Glomerular visceral epithelial cell (primary cell): ENCODE measurements around the gene EPB41L5.
"Not testable (repeated sequence)": the region's sequence is repeated elsewhere in the genome, so short reads cannot be mapped to it uniquely, and the experiment has no call there.

Experiments used
- DNase-seq: peaks from one replicate; pipeline ENCODE4 v3.0.0-alpha.2; 2016; ENCODE audit errors: extremely low spot score

The EPB41L5 gene

DNA sequence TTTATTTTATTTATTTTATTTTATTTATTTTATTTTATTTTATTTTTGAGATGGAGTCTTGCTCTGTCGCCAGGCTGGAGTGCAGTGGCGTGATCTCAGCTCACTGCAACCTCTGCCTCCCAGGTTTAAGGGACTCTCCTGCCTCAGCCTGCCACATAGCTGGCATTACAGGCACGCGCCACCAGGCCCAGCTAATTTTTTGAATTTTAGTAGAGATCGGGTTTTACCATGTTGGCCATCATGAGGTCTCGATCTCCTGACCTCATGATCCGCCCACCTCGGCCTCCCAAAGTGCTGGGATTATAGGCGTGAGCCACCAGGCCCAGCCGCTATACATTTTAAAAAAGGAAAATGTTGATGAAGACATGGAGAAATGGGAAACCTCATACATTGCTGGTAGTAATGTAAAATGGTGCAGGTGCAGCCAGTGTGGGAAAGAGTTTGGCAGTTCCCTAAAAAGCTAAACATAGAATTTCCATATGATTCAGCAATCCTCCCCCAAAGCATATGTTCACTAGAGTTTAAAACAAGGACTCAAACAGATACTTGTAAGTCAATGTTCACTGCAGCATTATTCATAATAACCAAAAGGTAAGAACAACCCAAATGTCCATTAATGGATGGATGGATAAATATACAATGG is 187.1 kb downstream of the EPB41L5 start:
- DNase-seq: not testable (repeated sequence)

DNA sequence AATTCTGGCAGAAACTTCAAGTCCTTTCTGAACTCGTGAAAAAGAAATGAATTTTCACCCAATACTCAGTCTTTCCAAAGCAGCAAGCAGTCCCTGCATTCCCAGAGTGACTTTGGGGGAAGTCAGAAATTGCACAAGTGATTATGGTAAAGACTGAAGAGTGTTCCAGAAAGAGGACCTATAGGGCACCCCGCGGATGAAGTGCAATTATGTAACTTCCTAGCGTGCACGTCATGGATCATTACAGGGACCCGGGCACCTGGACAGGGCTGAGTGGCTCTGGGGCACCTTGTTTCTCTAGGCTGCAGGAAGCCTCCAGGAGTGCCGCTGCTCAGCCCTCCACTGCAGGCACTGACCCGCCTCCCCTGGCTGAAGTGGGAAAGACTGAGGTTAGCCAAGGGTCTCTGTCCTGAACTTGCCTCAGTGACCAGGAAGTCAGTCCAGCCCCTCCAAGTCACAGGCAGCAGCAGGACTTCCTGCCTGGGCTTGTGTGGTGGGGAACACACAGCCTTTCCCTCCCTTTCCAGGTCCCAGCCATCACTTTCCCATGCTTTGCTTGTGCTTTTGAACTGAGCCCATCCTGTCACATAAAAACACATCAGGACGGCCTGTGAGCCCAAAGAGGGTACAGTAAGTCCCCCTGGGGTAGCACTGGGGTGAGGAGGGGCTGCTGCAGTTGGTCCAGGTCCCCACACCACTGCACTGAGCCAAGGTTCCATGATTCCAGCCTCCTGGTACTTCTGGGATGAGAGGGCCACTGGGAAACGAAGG is 190.6 kb downstream of the EPB41L5 start:
- DNase-seq: no peak

DNA sequence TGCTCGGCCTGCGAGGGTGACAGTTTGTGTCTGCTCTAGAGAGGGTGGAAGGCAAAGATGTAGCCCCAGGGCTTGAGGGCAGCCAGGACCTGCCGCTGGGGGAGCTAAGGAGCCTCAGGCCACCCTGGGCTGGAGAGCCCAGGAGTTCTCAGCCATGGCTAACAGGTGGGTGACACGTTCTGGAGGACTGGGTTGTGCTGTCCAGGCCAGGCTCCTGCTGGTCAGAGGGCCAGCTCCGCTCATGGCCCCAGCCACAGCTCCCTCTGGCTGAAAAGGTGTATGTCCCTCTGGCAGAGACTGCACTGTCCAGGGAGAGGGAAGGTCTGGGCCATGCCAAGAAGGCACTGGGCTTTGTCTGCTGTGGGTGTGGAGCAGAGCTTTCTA is 191.1 kb downstream of the EPB41L5 start:
- DNase-seq: no peak

DNA sequence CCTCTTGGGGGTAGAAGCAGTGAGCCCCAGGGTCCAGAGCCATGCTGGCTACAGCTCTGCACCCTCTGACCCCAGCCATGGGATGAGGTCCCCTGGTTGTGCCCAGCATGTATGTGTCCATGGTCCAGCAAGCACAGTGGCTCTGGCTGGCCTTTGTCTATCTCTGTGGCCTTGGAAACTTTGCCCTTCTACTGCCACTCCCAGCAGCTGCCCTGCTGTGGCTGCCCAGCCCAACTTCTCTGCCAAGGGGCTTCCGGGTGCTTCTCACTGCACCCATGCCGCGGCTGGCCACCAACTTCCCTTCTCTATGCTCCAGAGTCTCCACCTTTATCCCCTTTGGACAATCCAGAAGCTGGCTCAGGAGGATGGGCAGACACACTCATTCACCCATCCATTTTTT is 191.5 kb downstream of the EPB41L5 start:
- no peak for DNase-seq

DNA sequence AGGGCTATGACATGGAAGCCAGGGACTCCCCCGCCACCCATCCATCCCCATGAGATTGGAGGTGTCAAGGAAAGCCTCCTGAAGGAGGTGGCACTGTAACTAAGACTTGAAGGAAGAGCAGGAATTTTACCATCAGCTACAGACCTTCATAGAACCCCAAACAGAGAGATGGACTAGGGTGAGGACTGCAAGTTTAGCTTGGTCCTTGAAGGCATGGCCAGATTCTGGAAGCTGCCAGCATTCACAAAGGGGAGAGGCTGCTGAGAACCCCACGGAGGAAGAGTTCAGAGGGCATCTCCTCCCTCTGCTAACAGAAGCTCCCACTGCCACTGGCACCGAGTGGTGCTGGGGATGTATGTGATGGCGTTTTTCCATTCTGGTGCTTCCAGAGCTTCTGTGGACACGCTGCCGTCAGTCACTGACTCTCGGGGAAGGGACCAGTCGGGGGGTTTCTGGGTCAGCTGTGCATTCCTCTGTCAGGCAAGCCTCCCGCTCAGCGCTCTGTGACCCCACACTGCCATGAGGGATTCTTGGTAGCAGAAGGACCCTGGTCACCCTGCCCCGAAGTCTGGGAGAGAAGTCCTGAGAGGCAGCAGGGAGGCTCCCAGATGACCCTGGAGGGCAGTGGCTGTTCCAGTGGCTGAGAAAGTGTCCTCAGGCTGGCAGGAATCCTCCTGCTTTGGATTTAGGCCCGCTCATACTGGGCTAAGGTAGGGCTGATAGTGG is 192.2 kb downstream of the EPB41L5 start:
- DNase-seq: no peak

DNA sequence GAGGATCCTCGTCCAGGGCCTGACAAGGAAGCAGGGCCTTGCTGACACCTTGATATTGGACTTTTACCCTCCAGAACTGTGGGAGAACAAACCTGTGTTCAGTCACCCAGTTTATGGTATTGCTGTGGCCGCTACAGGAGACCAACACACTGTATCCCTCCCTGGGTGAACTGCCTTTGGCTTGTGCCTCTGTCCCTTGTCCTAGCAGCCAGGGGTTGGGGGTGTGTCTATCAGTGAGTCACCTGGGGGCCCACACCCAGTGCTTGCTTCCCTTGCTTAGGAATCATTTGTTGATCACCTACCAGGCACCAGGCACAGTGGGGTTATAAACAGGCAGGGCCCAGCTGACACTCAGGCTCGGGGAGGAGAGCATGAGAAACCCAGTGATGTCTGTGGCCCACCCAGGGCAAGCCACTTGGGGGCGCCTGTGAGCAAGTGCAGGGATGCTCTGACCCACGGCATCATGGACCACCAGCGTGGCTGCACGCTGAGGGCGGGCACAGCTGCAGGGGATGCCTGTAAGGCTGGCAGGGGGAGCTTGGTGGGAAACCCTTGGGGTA is 193.2 kb downstream of the EPB41L5 start:
- no peak for DNase-seq

DNA sequence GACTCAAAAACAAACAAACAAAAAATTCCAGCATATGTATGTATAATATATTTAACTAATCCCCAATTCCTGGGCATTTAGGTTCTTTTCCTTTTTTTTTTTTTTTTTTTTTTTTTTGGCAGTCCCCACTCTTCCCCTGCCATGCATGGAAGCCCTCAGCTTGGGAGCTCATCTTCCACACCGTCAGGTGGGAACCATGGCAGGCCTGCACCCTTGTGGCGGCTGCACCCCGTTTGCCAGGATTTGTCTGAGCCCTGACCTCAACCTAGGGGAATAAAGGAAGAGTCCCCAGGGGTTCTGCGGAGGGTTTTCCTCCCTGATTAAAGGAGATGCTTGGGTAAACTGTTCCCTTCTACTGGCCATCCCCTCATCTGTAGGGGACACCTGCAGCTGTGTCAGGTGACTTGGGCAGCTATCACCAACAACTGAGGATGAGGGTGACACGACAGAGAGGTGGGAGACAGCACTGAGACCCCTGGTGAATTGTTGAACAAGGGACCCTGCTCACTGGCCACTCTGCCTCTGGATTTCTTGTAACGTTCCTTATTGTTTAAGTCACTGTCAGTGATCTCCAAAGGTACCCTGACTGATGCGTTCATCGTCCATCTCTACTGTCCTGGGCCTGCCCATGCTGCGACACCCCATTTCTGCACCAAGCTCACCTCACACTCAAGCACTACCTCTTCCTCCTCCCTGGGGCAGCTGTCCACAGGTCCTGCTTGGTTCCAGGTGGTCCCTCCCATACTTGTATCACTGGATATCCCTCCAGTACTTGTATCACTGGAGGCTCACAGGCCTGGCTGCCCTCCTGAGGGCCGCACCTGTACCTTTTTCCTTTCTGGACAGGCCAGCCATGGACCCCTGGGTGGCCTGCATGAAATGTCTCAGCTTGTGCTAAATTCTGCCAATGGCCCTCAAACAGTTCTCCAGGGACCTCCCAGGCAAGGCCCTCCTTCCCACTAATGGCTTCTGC is 195.8 kb downstream of the EPB41L5 start:
- DNase-seq: no peak

DNA sequence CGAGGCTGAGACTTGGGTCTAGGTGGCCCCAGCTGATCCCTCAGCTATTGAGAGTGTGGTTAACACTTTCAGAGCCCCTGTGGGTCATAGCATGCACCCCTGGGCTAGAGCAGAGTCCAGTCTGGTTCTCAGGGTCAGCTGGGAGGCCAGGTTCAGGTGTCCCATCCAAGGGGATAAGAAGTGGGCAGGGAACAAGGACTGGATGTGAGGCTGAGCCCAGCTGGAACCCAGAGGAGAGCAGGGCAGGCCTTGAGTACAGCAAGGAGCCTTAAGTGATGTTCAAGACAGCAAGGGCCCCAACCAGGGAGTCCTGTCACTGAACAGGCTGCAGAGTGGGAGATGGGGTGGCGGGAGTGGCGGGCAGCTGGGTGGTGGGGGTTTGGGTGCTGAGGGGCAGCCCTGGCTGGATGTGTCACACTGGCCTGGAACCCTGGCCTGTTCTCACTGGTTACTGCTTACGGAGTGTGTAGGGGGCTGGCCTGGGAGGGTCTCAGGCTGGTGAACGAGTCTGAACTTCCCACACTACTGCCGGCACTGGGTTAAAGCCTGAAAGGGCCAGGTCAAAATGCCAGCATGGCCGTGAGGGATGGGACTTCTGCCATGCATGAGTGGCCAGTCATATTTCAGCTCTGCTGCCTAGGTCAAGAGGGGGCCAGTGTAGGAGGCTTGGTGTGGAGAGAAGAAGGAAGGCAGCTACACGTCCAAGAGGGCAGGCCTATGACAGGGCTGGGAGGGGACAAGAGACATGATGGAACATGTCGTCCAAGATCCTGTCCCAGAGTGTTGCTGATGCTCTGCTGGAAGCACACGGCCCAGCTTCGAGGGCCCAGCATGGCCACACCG is 196.8 kb downstream of the EPB41L5 start:
- DNase-seq: no peak

DNA sequence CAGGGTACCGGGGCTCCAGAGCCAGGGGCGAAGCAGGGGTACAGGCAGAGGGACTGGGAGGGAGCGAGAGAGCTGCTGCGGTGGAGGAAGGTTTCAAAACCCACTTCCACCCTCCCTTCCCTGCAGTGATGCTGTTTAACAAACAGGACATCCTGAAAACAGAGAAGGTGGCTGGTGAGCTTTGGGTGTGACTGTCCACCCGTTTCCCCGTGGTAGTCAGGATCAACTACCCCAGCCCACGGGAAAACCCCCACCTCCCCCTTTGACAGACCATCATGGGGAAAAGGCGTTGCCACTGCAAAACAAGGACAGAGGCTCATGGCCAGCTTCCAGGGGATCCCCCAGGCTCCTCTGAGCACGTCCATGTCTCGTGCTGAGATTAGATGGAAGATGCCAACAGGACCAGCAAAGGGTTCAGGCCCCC is 197.4 kb downstream of the EPB41L5 start:
- DNase-seq: no peak

DNA sequence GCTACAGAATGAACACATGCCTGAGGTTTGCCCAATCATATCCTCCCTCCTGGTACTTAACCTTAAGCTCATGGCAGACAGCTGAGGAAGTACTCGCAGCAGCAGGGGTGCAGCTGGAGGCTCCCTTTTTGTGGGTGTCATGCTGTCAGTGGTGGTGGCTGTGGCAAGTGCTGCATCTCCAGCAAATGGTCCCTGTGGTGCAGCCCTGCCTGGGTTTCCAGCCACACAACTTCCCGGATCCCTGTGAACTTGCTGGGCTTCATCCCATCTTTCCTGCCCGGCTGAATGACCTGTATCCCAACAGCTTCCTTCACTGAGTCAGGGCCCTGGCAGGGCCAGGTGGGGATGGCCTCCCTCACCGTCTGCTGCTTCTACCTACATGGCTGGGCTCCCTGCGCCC is 205.3 kb downstream of the EPB41L5 start:
- no peak for DNase-seq

DNA sequence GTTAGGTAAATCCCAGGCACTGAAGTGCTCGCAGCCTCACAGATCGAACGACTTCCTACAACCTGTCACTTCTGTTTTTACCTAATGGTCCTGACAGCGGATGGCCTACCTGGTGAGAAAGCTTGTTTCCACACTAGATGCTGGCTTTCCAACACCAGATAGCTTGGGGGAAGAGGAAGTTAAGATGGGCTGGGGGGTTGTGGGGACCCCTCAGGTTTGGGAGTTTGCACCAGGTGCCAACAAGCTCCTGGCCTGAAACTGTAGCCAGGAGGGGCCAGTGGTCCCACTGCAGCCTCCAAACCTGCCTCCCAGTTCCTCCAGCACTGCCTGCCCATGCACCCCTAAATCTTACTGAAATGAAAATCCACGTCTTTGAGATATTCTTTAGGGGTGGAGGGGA is 206.4 kb downstream of the EPB41L5 start:
- DNase-seq: no peak

DNA sequence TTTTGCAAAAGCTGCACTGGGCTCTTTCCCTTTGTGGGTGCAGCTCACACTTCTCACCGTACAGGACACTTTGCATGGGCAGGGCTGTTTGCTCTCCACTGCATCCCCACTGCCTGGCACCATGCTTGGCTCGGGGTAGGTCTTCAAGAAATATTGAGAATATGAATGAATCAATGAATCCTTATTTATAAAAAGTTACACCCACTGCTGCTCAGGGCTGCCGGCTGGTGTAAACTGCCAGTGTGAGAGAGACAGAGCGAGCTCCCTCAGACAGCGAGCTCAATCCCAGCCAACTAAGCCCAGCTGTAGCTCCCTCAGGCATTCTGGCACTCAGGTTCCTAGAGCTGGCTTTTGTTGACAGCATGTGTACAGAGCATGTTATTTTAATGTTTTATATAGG is 206.9 kb downstream of the EPB41L5 start:
- no peak for DNase-seq

DNA sequence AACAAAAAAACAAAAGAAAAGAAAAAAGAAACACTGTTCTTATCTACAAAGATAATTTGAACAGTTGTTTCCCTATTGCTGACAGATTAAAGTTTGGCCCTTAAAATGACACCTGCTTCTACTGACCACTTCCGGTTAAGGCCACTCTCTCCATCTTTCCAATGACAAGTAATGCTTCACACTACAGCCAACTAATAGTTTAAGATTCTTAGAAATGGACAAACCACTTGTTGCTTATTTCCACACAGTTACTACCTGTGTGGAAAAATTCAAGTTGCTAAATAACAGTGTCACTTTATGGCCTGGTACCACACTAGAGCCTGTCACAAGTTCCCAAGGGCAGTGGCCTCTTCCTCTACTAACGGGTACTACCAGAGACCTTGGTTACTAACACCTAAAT is 207.9 kb downstream of the EPB41L5 start:
- DNase-seq: no peak

DNA sequence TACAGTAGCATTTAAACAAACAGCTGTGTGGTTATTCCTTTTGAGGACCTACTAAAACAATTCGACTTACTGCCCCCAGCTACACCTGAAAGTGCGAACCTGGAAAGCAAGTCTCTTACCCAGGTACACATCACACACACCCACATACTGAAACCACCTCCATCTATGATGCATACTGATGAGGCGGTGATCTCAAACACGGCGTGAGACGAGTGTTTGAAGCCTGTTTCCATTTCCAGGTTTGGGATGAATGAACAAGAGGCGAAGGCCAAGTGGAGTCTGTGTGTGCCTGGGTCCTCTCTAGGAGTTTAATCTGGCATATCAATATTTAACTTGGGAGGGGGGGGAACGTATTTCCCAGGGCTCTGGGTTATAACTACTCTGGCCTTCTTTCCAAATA is 208.7 kb downstream of the EPB41L5 start:
- no peak for DNase-seq

DNA sequence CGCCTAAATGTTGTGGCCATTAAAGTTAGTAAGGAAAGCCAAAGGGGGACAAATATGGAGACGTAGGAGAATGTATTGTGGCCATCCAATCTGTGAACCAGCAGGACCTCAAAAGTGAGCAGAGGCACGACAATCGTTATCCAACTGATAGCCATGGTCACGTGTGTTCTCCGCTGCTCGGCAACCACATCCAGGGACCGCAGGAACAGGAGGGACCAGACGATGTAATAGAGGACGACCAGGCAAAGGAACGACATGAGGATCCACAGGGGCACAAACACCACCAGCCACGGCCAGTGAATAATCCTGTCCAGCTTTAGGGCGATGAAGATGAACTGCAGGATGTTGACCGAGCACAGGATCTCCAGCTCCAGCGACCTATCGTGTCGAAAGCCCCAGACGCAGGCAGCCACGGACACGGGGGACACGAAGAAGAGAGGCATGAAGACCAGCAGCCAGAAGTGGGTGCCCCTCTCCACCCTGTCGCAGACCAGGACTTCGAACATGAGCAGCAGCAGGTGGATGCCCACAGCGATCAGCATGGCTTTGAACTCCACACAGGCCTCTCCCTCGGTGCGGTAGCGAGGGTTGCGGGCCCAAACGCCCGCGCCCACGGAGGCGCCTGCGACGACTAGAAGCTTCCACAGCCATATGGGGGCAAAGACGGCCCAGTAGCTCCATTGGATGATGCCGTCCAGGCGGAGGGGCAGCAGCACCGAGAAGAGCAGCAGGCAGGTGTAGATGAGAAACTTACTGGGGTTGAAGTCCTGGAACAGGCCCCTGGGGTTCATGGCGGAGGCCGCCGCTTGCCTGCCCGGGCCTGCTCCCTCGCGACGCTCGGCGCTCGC is 209.5 kb downstream of the EPB41L5 start:
- DNase-seq: no peak

DNA sequence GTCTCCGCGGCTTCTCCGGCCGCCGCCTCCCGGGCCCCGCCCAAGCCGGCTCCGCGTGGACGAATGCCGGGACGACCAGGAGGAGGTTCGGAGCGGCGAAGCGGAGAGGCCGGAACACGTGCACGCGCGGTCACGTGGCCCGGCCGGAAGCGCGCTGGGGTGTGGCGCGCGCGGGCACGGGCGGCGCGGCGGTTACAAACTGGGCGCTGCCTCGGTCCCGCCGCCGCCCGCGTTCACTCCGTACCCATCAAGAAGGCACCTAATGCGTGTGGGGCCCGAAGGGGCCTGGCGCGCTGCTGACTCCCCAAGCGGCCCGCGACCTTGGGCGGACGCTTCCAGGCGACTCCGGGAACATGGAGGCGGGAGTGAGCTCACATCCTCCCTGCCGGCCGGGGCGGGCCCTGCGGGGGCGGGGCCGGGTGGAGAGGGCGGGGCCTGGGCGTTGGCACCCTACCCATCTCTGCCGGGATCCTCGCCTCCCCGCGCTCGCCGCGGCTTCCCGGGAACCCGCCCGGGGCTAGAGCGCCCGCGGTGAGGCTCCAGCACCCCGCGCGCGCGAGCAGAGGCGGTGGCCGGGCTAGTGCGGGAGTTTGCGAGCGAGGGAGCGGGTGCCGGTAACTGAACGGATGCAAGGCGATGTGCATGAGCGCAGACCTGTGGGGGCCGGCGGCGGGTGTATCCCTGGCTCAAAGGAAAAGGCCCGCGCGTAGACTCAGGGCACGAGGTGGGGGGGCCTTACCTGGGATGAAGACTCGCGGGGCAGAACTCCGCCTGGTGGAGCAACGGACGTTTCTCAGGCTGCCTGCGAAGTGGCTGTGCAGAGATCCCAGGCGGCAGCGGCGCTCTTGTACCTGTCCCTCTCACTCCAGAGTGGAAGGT is 210.4 kb downstream of the EPB41L5 start, which contains the start of gene TMEM185B:
TSS of gene TMEM185B (minus strand) at position 367 of the 879 bp plus-strand sequence. CDS start 424 bp downstream, outside the sequence.
- peak; percentile 91 for DNase-seq

DNA sequence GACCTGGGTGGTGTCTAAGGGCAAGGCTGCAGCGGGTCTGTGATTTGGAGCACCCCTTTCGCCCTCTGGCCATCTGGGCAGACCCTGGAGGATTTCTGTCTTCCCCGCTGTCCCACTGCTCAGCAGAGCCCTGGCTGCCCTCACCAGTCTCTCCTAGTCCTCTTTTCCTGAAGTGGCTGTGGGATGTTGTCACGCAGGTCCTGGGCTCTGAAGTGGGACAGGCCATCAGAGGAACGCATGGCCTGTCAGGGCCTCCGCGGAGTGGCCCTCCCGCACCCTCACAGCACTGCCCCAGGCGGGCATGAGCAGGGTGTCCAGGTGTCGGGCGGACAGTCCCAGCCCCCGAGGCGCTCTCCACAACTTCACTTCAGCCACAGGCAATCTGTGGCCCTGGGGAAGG is 211.4 kb downstream of the EPB41L5 start:
- DNase-seq: no peak
